Measurements from ENCODE around the gene ZBTB32.
A peak's percentile ranks its signal among the peaks of the same experiment; 100 is the strongest.

The ZBTB32 gene

DNA sequence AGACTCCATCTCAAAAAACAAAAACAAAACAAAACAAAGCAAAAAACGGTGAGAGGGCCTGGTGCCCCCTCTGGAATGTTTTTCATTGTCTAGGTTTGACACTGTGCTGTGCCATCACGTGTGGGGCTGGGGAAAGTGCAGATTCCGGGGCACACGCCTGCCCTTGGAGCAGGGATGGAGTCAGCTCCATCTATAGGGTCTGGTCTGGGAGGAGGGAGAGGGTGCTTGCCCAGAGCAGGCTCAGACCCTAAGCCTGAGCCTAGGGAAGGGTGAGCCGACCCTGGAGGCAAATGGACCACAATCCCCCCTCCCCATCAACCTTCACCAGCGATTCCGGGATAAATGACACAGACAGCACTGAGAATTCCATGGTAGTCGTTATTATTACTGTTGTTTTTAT, 10.9 kb upstream of the ZBTB32 start:
- POLR2A ChIA-PET (ENCODE audit: low non-redundant PET): no interaction called here

DNA sequence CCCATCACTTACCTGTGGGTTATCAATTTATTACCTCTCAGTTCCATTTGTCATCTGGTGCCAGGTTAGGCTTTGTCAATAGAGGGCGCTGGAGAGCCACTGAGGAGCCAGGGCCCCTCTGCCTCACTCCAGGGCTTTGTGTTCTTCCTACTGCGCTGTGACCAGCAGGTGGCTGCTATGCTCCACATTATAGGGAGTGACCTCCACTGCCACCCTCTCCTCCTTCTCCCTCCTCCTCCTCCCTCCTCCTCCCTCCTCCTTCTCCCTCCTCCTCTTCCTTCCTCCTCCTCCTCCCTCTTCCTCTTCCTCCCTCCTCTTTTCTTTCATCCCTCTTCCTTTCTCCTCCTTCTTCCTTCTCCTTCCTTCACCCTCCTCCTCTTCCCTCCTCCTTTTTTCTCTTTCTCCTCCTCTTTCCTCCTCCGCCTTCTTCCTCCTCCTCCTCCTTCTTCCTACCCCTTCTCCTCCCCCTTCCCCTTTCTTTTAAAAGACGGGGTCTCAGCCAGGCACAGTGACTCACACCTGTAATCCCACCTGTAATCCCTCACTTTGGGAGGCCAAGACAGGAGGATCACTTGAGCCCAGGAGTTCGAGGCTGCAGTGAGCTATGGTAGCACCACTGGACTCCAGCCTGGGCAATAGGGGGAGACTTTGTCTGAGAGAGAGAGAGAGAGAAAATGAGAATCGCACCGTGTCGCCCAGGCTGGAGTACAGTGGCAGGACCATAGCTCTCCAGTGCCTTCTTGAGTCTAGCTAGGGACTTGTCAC, 10.3 kb upstream of the ZBTB32 start:
- H3K27ac ChIP-seq: no peak overlapping the region
- TF ChIP-seq, protein P1, sequence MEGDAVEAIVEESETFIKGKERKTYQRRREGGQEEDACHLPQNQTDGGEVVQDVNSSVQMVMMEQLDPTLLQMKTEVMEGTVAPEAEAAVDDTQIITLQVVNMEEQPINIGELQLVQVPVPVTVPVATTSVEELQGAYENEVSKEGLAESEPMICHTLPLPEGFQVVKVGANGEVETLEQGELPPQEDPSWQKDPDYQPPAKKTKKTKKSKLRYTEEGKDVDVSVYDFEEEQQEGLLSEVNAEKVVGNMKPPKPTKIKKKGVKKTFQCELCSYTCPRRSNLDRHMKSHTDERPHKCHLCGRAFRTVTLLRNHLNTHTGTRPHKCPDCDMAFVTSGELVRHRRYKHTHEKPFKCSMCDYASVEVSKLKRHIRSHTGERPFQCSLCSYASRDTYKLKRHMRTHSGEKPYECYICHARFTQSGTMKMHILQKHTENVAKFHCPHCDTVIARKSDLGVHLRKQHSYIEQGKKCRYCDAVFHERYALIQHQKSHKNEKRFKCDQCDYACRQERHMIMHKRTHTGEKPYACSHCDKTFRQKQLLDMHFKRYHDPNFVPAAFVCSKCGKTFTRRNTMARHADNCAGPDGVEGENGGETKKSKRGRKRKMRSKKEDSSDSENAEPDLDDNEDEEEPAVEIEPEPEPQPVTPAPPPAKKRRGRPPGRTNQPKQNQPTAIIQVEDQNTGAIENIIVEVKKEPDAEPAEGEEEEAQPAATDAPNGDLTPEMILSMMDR (conservative IDR thresholded peaks at IDR 0.05; ENCODE audit: low read depth): peak; percentile 95
- ChIA-PET CTCF (interaction anchor here (0.6 to 1.2 kb wide), 4 partner anchors 9 to 72 kb away, joined by 3 to 8 read pairs (median 5); no protein-coding TSS in a partner anchor), POLR2A (ENCODE audit: low non-redundant PET) (no interaction called here)
- DNase-seq (ENCODE audit: low spot score): peak; percentile 86

More for the DNA sequence above, 10.9 kb upstream of the ZBTB32 start:
- H3K27ac ChIP-seq: no peak overlapping the region
- CTCF ChIA-PET: interaction anchor here (0.6 to 0.9 kb wide), 5 partner anchors 20 to 247 kb away, joined by 3 to 5 read pairs (median 3); no protein-coding TSS in a partner anchor
- no peak for DNase-seq (ENCODE audit: low spot score)
- TF ChIP-seq, protein P1 (conservative IDR thresholded peaks at IDR 0.05; ENCODE audit: low read depth): no peak

DNA sequence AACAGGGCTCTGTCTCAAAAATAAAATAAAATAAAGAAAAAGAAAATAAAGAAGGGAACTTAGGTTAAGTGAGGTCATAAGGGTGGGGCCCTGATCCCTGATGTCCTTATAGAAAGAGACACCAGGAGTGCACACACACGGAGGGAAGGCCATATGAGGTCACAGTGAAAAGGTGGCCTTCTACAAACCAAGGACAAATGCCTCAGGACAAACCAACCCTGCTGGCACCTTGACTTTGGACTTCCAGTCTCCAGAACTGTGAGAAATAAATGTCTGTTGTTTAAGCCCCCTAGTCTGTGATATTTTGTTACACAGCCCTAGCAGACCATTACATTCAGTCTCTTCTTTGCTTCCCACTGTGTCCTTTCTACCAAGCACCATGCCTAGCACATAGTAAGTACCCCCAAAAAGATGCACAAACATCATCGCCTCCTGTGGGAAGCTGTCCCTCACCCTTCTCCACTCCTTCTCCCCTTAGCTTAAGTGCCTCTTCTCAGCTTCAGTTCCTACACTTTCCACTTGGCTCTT, 8.4 kb upstream of the ZBTB32 start:
- TF ChIP-seq, protein P1 (conservative IDR thresholded peaks at IDR 0.05; ENCODE audit: low read depth): no peak
- DNase-seq (ENCODE audit: low spot score): no peak
- H3K27ac ChIP-seq: no peak overlapping the region
- ChIA-PET POLR2A (ENCODE audit: low non-redundant PET) (no interaction called here), CTCF (interaction anchor here (0.7 kb wide), 1 partner anchor 155 kb away, joined by 3 read pairs; no protein-coding TSS in a partner anchor)

DNA sequence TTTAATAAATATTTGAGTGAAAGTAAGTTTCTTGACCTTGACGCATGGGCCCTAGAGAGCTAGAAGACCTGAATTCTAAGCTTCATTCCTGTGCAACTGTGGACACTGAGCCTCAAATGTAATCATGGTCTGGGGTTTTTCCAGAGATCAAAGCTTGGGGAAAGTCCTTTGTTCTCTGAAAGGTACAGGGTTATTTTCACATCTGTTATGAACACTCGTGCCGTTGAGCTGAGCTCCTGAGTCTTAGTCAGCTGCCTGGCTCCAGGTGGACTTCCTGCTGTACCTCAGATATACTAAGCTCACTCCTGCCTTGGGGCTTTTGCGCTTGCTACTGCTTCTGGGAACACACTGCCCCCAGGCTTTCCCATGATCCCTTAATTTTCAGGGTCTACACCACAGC, 7.5 kb upstream of the ZBTB32 start:
- POLR2A ChIA-PET (ENCODE audit: low non-redundant PET): no interaction called here

DNA sequence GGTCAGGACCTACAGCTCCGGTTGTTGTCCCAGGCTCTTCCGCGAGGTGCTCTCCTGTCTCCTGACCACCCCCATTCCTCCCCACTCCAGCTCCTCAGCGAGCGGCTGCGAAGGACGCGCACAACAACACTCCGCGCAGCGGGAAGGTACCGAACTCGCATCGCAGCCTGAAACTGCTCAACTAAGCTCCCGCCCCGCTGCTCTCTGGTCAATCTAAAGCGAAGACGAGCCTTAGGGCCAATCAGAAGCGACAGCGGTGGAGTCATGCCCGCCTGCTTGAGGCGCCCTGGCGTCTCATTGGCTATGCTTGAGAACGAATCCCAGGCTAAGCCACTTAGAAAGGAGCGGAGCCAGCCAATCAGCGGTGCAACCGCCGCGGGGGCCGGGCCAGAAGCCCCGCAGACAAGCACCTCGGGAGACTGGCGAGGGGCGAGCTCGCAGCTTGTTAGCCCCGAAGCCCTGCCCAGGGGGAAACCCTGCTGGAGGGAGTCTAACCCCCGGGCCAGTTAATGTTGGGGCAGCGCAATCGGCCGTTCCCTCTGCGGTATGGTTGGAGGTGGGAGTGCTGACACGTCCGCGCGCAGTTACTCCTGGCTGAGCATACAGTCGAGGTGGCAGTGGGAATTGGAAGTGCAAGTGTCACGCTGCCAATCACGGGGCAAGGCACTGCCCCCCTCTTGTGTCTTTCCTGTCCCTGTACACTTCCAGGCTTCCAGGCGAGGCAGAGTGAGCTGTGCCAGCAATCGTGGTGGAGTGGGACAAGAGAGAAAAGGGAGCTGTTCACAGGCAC, 1.9 kb upstream of the ZBTB32 start:
- ChIA-PET CTCF (interaction anchor here (0.6 to 1.8 kb wide), 5 partner anchors 8 to 68 kb away, joined by 3 to 8 read pairs (median 4); no protein-coding TSS in a partner anchor), POLR2A (ENCODE audit: low non-redundant PET) (interaction anchor here (0.6 to 1.1 kb wide), 2 partner anchors 27 to 47 kb away, joined by 3 read pairs; no protein-coding TSS in a partner anchor)

More for the DNA sequence above, 7.5 kb upstream of the ZBTB32 start:
- TF ChIP-seq, protein P1 (conservative IDR thresholded peaks at IDR 0.05; ENCODE audit: low read depth): no peak
- CTCF ChIA-PET: interaction anchor here (0.6 to 0.7 kb wide), 3 partner anchors 154 to 522 kb away, joined by 3 to 4 read pairs (median 3); no protein-coding TSS in a partner anchor
- no peak overlapping the region for H3K27ac ChIP-seq
- no peak for DNase-seq (ENCODE audit: low spot score)

More for the DNA sequence above, 1.9 kb upstream of the ZBTB32 start:
- DNase-seq (ENCODE audit: low spot score): peak; percentile 97
- H3K27ac ChIP-seq: peak overlapping the region; percentile 51
- TF ChIP-seq, protein P1 (conservative IDR thresholded peaks at IDR 0.05; ENCODE audit: low read depth): no peak

Measured in RWPE1 (cell line).